ENCODE results near the gene XPO5.

- TF ChIP-seq, protein P1, sequence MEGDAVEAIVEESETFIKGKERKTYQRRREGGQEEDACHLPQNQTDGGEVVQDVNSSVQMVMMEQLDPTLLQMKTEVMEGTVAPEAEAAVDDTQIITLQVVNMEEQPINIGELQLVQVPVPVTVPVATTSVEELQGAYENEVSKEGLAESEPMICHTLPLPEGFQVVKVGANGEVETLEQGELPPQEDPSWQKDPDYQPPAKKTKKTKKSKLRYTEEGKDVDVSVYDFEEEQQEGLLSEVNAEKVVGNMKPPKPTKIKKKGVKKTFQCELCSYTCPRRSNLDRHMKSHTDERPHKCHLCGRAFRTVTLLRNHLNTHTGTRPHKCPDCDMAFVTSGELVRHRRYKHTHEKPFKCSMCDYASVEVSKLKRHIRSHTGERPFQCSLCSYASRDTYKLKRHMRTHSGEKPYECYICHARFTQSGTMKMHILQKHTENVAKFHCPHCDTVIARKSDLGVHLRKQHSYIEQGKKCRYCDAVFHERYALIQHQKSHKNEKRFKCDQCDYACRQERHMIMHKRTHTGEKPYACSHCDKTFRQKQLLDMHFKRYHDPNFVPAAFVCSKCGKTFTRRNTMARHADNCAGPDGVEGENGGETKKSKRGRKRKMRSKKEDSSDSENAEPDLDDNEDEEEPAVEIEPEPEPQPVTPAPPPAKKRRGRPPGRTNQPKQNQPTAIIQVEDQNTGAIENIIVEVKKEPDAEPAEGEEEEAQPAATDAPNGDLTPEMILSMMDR (IDR thresholded peaks at IDR 0.05): no peak
- TF ChIP-seq, protein P2, sequence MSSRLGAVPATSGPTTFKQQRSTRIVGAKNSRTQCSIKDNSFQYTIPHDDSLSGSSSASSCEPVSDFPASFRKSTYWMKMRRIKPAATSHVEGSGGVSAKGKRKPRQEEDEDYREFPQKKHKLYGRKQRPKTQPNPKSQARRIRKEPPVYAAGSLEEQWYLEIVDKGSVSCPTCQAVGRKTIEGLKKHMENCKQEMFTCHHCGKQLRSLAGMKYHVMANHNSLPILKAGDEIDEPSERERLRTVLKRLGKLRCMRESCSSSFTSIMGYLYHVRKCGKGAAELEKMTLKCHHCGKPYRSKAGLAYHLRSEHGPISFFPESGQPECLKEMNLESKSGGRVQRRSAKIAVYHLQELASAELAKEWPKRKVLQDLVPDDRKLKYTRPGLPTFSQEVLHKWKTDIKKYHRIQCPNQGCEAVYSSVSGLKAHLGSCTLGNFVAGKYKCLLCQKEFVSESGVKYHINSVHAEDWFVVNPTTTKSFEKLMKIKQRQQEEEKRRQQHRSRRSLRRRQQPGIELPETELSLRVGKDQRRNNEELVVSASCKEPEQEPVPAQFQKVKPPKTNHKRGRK (CRISPR knock-in tag; IDR thresholded peaks at IDR 0.05; ENCODE audit: borderline replicate concordance): no peak
Measured at GRCh38 chr6:43520097-43520496, 55.7 kb downstream of the XPO5 start.

Data from WTC11 (cell line).